Mucosa of rectum (tissue), 2 donors: Measurements from ENCODE around the gene EPHA5.

Experiments used
- H3K27ac ChIP-seq, 2 donors: one replicate each; pipeline ENCODE4 v1.7.0; 2013; ENCODE audit warnings: inconsistent platforms in 2 of 2, low read depth in 2 of 2, low read length in 2 of 2
- H3K27me3 ChIP-seq, 2 donors: one replicate each; pipeline ENCODE4 v1.7.0; 2013; ENCODE audit warnings: low read length in 2 of 2; ENCODE audit not compliant: control insufficient read depth in 2 of 2, insufficient read depth in 2 of 2
- H3K36me3 ChIP-seq, 2 donors: one replicate each; pipeline ENCODE4 v1.7.0; 2013; ENCODE audit warnings: low read length in 2 of 2; ENCODE audit not compliant: control insufficient read depth in 2 of 2, insufficient read depth in 2 of 2
- H3K4me1 ChIP-seq, 2 donors: one replicate each; pipeline ENCODE4 v1.7.0; 2013; ENCODE audit warnings: low read length in 2 of 2, mild to moderate bottlenecking in 1 of 2; ENCODE audit not compliant: control insufficient read depth in 2 of 2, insufficient read depth in 2 of 2
- H3K4me3 ChIP-seq, 2 donors: one replicate each; pipeline ENCODE4 v1.7.0; 2013; ENCODE audit warnings: low read length in 2 of 2
- H3K9ac ChIP-seq, 2 donors: one replicate each; pipeline ENCODE4 v1.7.0; 2013; ENCODE audit warnings: low read length in 2 of 2, low read depth in 1 of 2, mild to moderate bottlenecking in 1 of 2
- H3K9me3 ChIP-seq, 2 donors: one replicate each; pipeline ENCODE4 v1.7.0; 2013; ENCODE audit warnings: low read length in 2 of 2; ENCODE audit not compliant: control insufficient read depth in 2 of 2
- donor health status: healthy.
- donor health status: Normal muscosa, but diverticular disease.

EPHA5 gene

DNA sequence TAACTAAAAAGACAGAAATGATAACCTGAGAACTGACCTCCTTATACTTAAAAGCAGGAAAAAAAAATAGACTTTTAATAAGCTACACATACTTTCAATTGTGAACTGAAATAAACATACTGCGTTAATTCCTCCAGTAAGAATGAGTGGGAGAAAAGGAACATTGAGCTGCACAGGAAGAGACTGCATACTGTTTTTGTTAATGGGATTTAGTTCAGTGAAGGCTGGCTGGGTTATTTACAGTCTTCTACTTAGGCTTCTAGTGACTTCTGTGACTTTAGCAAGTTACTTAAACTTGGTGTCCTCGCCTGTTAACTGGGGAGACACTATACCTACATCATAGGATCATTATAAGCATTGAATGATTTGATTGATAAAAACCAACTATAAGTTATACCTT, 213.3 kb downstream of the EPHA5 start:
- Histone ChIP-seq H3K9me3 (no peaks in the 10 kb centered on the region), H3K4me1 (no peaks in the 10 kb centered on the region), H3K36me3 (no peaks in the 10 kb centered on the region), H3K27me3 (no peaks in the 10 kb centered on the region), H3K27ac (no peak overlapping the region), H3K9ac (no peak overlapping the region), H3K4me3 (no peak overlapping the region)

- no peaks in the 10 kb centered on the region for H3K27me3 ChIP-seq
- no peak overlapping the region for H3K4me3 ChIP-seq
- H3K9ac ChIP-seq, result no peak overlapping the region
- H3K9me3 ChIP-seq, result no peaks in the 10 kb centered on the region
- H3K4me1 ChIP-seq, result no peaks in the 10 kb centered on the region
- no peak overlapping the region for H3K27ac ChIP-seq
- no peaks in the 10 kb centered on the region for H3K36me3 ChIP-seq
These were observed 213.7 kb downstream of the EPHA5 start for GRCh38 chr4:65456579-65456978.

GRCh38 chr4:65453398-65453797, 216.9 kb downstream of the EPHA5 start:
- Histone ChIP-seq H3K36me3 (no peaks in the 10 kb centered on the region), H3K9me3 (no peaks in the 10 kb centered on the region), H3K27ac (no peak overlapping the region), H3K4me1 (no peaks in the 10 kb centered on the region), H3K9ac (no peak overlapping the region), H3K4me3 (no peak overlapping the region), H3K27me3 (no peaks in the 10 kb centered on the region)

DNA sequence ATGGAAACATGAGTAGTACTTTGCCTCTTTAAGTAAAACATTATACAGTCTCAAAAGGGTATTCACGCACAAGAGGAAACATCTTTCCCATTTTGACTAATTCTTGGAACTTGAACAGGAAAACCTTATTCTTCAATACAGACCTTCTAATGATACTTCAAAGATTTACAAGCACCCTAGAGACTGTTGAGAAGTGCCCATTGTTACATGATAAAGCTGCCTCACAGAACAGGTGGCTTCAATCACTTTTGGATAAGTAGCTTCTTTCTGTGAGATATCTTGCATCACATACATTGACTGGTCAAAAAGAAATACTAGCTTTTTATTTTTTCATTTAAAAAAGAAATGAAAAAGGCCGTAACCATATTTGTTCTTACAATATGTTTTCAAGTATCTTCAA, 219.4 kb downstream of the EPHA5 start:
- no peaks in the 10 kb centered on the region for H3K36me3 ChIP-seq
- H3K27me3 ChIP-seq, result no peaks in the 10 kb centered on the region
- no peak overlapping the region for H3K9ac ChIP-seq
- H3K27ac ChIP-seq, result no peak overlapping the region
- no peak overlapping the region for H3K4me3 ChIP-seq
- no peaks in the 10 kb centered on the region for H3K9me3 ChIP-seq
- no peaks in the 10 kb centered on the region for H3K4me1 ChIP-seq

- no peak overlapping the region for H3K4me3 ChIP-seq
- H3K4me1 ChIP-seq, result no peaks in the 10 kb centered on the region
- H3K27ac ChIP-seq, result no peak overlapping the region
- H3K36me3 ChIP-seq, result no peaks in the 10 kb centered on the region
- H3K9ac ChIP-seq, result no peak overlapping the region
- H3K9me3 ChIP-seq, result no peaks in the 10 kb centered on the region
- no peaks in the 10 kb centered on the region for H3K27me3 ChIP-seq
These were observed 233.2 kb downstream of the EPHA5 start for GRCh38 chr4:65437102-65437501.

- H3K27ac ChIP-seq, result no peak overlapping the region
- no peak overlapping the region for H3K9ac ChIP-seq
- no peaks in the 10 kb centered on the region for H3K9me3 ChIP-seq
- H3K27me3 ChIP-seq, result no peaks in the 10 kb centered on the region
- no peak overlapping the region for H3K4me3 ChIP-seq
- H3K4me1 ChIP-seq, result no peaks in the 10 kb centered on the region
- no peaks in the 10 kb centered on the region for H3K36me3 ChIP-seq
These were observed 248.2 kb downstream of the EPHA5 start for GRCh38 chr4:65422109-65422508.

DNA sequence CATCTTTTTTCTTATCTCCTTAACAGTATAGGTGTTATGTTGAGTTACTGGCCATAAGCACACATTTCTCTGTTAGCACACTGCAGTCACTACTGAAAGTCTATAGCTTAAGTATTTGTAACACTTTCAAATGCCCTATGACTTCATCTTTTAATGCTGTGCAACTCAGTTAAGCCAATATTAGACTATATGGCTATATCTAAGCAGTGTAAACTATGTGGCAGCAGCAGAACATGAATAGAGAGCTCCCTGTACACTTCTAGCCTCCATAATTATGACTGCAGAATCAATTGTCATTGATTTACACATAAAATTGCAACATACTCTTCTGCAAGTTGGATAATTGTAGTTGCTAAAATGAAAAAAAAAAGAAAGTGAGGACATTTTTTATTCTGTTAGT, 250.3 kb downstream of the EPHA5 start:
- H3K9me3 ChIP-seq, result no peaks in the 10 kb centered on the region
- no peaks in the 10 kb centered on the region for H3K36me3 ChIP-seq
- H3K4me3 ChIP-seq, result no peak overlapping the region
- no peak overlapping the region for H3K27ac ChIP-seq
- H3K9ac ChIP-seq, result no peak overlapping the region
- H3K27me3 ChIP-seq, result no peaks in the 10 kb centered on the region
- H3K4me1 ChIP-seq, result no peaks in the 10 kb centered on the region

- Histone ChIP-seq H3K4me3 (no peak overlapping the region), H3K27ac (no peak overlapping the region), H3K4me1 (no peaks in the 10 kb centered on the region), H3K9me3 (no peaks in the 10 kb centered on the region), H3K9ac (no peak overlapping the region), H3K27me3 (no peaks in the 10 kb centered on the region), H3K36me3 (no peaks in the 10 kb centered on the region)
These were observed 253.4 kb downstream of the EPHA5 start for GRCh38 chr4:65416891-65417290.

DNA sequence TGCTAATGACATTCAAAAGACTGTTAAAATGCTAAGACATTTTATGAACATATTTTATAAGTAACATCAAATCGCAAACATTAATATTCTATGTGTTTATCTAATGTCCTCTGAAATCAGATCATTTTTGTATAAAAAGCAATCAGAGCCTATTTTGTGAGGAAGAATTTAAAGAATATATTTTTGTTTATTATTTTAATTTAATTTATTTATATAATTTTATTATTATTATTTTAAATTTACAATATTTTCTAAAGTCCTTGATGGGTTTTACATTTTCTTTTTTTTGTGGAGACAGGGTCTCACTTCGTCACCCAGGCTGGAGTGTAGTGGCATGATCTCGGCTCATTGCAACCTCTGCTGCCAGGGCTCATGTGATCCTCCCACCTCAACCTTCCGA, 262.8 kb downstream of the EPHA5 start:
- Histone ChIP-seq H3K9me3 (no peaks in the 10 kb centered on the region), H3K27ac (no peak overlapping the region), H3K36me3 (no peaks in the 10 kb centered on the region), H3K4me3 (no peak overlapping the region), H3K9ac (no peak overlapping the region), H3K4me1 (no peaks in the 10 kb centered on the region), H3K27me3 (no peaks in the 10 kb centered on the region)

- Histone ChIP-seq H3K27me3 (no peaks in the 10 kb centered on the region), H3K27ac (no peak overlapping the region), H3K4me1 (no peaks in the 10 kb centered on the region), H3K36me3 (no peaks in the 10 kb centered on the region), H3K4me3 (no peak overlapping the region), H3K9me3 (no peaks in the 10 kb centered on the region), H3K9ac (no peak overlapping the region)
These were observed 269.2 kb downstream of the EPHA5 start for GRCh38 chr4:65401083-65401482.

- Histone ChIP-seq H3K4me1 (no peaks in the 10 kb centered on the region), H3K36me3 (no peaks in the 10 kb centered on the region), H3K27ac (no peak overlapping the region), H3K27me3 (no peaks in the 10 kb centered on the region), H3K4me3 (no peak overlapping the region), H3K9ac (no peak overlapping the region), H3K9me3 (no peaks in the 10 kb centered on the region)
These were observed 271.2 kb downstream of the EPHA5 start for GRCh38 chr4:65399084-65399483.
